Measurements from ENCODE around the gene PIEZO1. TPM values are rescaled to one million over a fixed set of nuclear protein-coding genes. Genes with fewer than 3 reads are reported as not detected.
A peak's percentile ranks its signal among the peaks of the same experiment; 100 is the strongest.

The PIEZO1 gene
- total RNA-seq, 2 donors from 2014 or later: 84.1 to 97.0 TPM

- Histone ChIP-seq H3K4me3 (ENCODE audit: low read length) (no peak overlapping the region), H3K27me3 (ENCODE audit: control insufficient read depth, insufficient read depth, low read length, poor library complexity, severe bottlenecking) (no peaks in the 10 kb centered on the region), H3K4me1 (ENCODE audit: control insufficient read depth, insufficient read depth, low read length) (no peaks in the 10 kb centered on the region), H3K9ac (ENCODE audit: extremely low read depth, low read length, poor library complexity, severe bottlenecking) (no peak overlapping the region), H3K36me3 (ENCODE audit: control insufficient read depth, insufficient read depth, low read length) (peaks cover 5% of the 10 kb centered on the region), H3K27ac (ENCODE audit: low read depth, low read length) (no peak overlapping the region), H3K9me3 (ENCODE audit: control insufficient read depth, low read length) (no peaks in the 10 kb centered on the region)
- DNase-seq: no peak
- H3K9me3 Mint-ChIP-seq: no peaks in the 10 kb centered on the region
- no peaks in the 10 kb centered on the region for H3K27me3 Mint-ChIP-seq (ENCODE audit: insufficient read depth)
- TF ChIP-seq, protein P1, sequence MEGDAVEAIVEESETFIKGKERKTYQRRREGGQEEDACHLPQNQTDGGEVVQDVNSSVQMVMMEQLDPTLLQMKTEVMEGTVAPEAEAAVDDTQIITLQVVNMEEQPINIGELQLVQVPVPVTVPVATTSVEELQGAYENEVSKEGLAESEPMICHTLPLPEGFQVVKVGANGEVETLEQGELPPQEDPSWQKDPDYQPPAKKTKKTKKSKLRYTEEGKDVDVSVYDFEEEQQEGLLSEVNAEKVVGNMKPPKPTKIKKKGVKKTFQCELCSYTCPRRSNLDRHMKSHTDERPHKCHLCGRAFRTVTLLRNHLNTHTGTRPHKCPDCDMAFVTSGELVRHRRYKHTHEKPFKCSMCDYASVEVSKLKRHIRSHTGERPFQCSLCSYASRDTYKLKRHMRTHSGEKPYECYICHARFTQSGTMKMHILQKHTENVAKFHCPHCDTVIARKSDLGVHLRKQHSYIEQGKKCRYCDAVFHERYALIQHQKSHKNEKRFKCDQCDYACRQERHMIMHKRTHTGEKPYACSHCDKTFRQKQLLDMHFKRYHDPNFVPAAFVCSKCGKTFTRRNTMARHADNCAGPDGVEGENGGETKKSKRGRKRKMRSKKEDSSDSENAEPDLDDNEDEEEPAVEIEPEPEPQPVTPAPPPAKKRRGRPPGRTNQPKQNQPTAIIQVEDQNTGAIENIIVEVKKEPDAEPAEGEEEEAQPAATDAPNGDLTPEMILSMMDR (conservative IDR thresholded peaks at IDR 0.05): no peak
- H3K4me3 Mint-ChIP-seq: no peak overlapping the region
- WGBS, 2 experiments (ENCODE audit: insufficient coverage in 1 of 2, insufficient read length in 1 of 2): 91 to 94% methylated on average over 17 to 23 of the region's 25 CpGs
- peaks cover 2% of the 10 kb centered on the region for H3K4me1 Mint-ChIP-seq
- H3K27ac Mint-ChIP-seq: no peak overlapping the region
- peaks cover 6% of the 10 kb centered on the region for H3K36me3 Mint-ChIP-seq (ENCODE audit: low read depth)
Measured at GRCh38 chr16:88712362-88712979, 72.5 kb downstream of the PIEZO1 start.

- Mint-ChIP-seq H3K27ac (no peak overlapping the region), H3K4me1 (peaks cover 8% of the 10 kb centered on the region), H3K36me3 (ENCODE audit: low read depth) (peaks cover 6% of the 10 kb centered on the region), H3K4me3 (no peak overlapping the region), H3K9me3 (no peaks in the 10 kb centered on the region), H3K27me3 (ENCODE audit: insufficient read depth) (no peaks in the 10 kb centered on the region)
- H3K4me1 ChIP-seq (ENCODE audit: control insufficient read depth, insufficient read depth, low read length): no peaks in the 10 kb centered on the region
- peaks cover under 1% of the 10 kb centered on the region for H3K36me3 ChIP-seq (ENCODE audit: control insufficient read depth, insufficient read depth, low read length)
- H3K27me3 ChIP-seq (ENCODE audit: control insufficient read depth, insufficient read depth, low read length, poor library complexity, severe bottlenecking): no peaks in the 10 kb centered on the region
- no peak for DNase-seq
- TF ChIP-seq, protein P1 (conservative IDR thresholded peaks at IDR 0.05): no peak
- no peak overlapping the region for H3K9ac ChIP-seq (ENCODE audit: extremely low read depth, low read length, poor library complexity, severe bottlenecking)
- H3K9me3 ChIP-seq (ENCODE audit: control insufficient read depth, low read length): no peaks in the 10 kb centered on the region
- H3K4me3 ChIP-seq (ENCODE audit: low read length): no peak overlapping the region
- H3K27ac ChIP-seq (ENCODE audit: low read depth, low read length): peak overlapping the region; percentile 17
- 89 to 91% methylated on average over 15 to 17 of the region's 18 CpGs for WGBS, 2 experiments (ENCODE audit: insufficient coverage in 1 of 2, insufficient read length in 1 of 2)
Measured at GRCh38 chr16:88711750-88712340, 73.2 kb downstream of the PIEZO1 start.

DNA sequence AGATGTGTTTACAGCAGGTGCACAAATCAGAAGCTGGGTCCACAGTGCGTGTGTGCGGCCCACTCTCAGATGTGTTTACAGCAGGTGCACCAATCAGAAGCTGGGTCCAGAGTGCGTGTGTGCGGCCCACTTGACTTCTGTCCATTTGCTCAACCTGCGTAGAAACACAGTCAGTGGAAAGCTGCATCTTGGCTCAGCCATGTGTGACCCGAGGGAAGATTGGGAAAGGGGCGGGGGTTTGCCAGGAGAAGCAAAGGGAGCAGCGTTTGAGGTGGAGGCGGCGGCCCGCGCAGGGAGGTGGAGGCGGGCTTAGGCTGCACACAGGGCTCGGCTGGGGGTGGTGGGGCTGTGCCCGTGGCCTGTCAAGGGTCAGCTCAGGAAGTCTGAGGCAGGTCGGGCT is 74.5 kb downstream of the PIEZO1 start:
- TF ChIP-seq, protein P1 (conservative IDR thresholded peaks at IDR 0.05): no peak
- Histone ChIP-seq H3K4me1 (ENCODE audit: control insufficient read depth, insufficient read depth, low read length) (no peaks in the 10 kb centered on the region), H3K27me3 (ENCODE audit: control insufficient read depth, insufficient read depth, low read length, poor library complexity, severe bottlenecking) (no peaks in the 10 kb centered on the region), H3K27ac (ENCODE audit: low read depth, low read length) (no peak overlapping the region), H3K9ac (ENCODE audit: extremely low read depth, low read length, poor library complexity, severe bottlenecking) (no peak overlapping the region), H3K4me3 (ENCODE audit: low read length) (no peak overlapping the region), H3K9me3 (ENCODE audit: control insufficient read depth, low read length) (no peaks in the 10 kb centered on the region), H3K36me3 (ENCODE audit: control insufficient read depth, insufficient read depth, low read length) (no peaks in the 10 kb centered on the region)
- Mint-ChIP-seq H3K27me3 (ENCODE audit: insufficient read depth) (no peaks in the 10 kb centered on the region), H3K27ac (no peak overlapping the region), H3K4me3 (no peak overlapping the region), H3K4me1 (peaks cover 8% of the 10 kb centered on the region), H3K9me3 (no peaks in the 10 kb centered on the region), H3K36me3 (ENCODE audit: low read depth) (peaks cover 2% of the 10 kb centered on the region)
- no peak for DNase-seq
- WGBS, 2 experiments (ENCODE audit: insufficient coverage in 1 of 2, insufficient read length in 1 of 2): 89 to 93% methylated on average over 10 to 15 of the region's 16 CpGs

All from endodermal cell (in vitro differentiated cells).